Measurements from ENCODE around the gene GNMT. TPM values are rescaled to one million over a fixed set of nuclear protein-coding genes. Genes with fewer than 3 reads are reported as not detected.

Gene GNMT
- total RNA-seq, 1 donor from 2014 or later: 0.59 TPM

- H3K4me1 Mint-ChIP-seq (ENCODE audit: unreplicated experiment): peaks cover 4% of the 10 kb centered on the region
- peaks cover 7% of the 10 kb centered on the region for H3K36me3 Mint-ChIP-seq (ENCODE audit: low read depth, unreplicated experiment)
- TF ChIP-seq, protein P1, sequence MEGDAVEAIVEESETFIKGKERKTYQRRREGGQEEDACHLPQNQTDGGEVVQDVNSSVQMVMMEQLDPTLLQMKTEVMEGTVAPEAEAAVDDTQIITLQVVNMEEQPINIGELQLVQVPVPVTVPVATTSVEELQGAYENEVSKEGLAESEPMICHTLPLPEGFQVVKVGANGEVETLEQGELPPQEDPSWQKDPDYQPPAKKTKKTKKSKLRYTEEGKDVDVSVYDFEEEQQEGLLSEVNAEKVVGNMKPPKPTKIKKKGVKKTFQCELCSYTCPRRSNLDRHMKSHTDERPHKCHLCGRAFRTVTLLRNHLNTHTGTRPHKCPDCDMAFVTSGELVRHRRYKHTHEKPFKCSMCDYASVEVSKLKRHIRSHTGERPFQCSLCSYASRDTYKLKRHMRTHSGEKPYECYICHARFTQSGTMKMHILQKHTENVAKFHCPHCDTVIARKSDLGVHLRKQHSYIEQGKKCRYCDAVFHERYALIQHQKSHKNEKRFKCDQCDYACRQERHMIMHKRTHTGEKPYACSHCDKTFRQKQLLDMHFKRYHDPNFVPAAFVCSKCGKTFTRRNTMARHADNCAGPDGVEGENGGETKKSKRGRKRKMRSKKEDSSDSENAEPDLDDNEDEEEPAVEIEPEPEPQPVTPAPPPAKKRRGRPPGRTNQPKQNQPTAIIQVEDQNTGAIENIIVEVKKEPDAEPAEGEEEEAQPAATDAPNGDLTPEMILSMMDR (IDR thresholded peaks at IDR 0.05; ENCODE audit: unreplicated experiment): no peak
- DNase-seq (ENCODE audit: low spot score): no peak
- no peaks in the 10 kb centered on the region for H3K9me3 Mint-ChIP-seq (ENCODE audit: unreplicated experiment)
- peaks cover 5% of the 10 kb centered on the region for H3K27me3 Mint-ChIP-seq (ENCODE audit: unreplicated experiment)
- no peak overlapping the region for H3K27ac Mint-ChIP-seq (ENCODE audit: unreplicated experiment)
- H3K4me3 Mint-ChIP-seq (ENCODE audit: unreplicated experiment): no peak overlapping the region
These were observed 8.2 kb downstream of the GNMT start for GRCh38 chr6:42968783-42969182.

DNA sequence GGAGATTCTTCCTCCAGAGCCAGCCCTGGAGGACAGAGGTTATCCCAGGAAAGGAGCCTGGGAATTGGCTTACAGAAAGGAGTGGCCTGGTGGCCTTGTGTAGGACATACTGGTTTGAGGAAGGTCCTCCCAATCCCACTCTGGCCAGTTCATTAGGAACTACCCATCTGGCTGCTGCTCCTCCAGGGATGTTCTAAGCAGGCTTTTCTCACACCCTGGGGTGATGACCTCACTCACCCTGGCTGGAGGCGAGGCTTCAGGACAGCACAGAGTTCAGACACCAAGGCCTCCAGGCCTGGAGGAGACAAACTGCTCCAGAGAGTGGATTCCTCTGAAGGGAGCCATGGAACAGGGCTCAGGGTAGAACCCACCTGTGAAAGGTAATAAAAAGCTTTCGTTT, 8.9 kb downstream of the GNMT start:
- no peak for DNase-seq (ENCODE audit: low spot score)
- Mint-ChIP-seq H3K4me3 (ENCODE audit: unreplicated experiment) (no peak overlapping the region), H3K4me1 (ENCODE audit: unreplicated experiment) (peaks cover 7% of the 10 kb centered on the region), H3K27me3 (ENCODE audit: unreplicated experiment) (peaks cover 5% of the 10 kb centered on the region), H3K36me3 (ENCODE audit: low read depth, unreplicated experiment) (peaks cover 7% of the 10 kb centered on the region), H3K27ac (ENCODE audit: unreplicated experiment) (no peak overlapping the region), H3K9me3 (ENCODE audit: unreplicated experiment) (no peaks in the 10 kb centered on the region)
- TF ChIP-seq, protein P1 (IDR thresholded peaks at IDR 0.05; ENCODE audit: unreplicated experiment): no peak

DNA sequence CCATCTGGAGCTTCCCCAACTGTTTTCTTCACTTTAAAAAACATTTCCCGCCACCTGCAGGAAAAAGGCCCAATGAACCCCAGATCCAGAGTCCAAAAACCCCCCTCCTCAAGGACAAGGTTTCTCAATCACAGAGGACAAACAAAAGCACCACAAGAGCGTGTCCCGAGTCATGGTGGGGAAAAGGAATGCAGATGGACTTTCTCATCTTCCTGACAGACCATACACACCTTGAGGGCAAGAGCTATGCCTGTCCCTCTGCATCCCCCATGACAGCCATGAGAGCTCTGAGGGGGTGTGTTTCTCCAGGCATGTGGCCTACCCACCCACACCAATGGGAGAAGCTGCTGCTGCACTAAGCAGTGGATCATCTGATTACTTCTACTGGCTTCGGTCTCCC, 9.4 kb downstream of the GNMT start:
- no peak for DNase-seq (ENCODE audit: low spot score)
- H3K9me3 Mint-ChIP-seq (ENCODE audit: unreplicated experiment): no peaks in the 10 kb centered on the region
- peaks cover 5% of the 10 kb centered on the region for H3K27me3 Mint-ChIP-seq (ENCODE audit: unreplicated experiment)
- no peak overlapping the region for H3K27ac Mint-ChIP-seq (ENCODE audit: unreplicated experiment)
- TF ChIP-seq, protein P1 (IDR thresholded peaks at IDR 0.05; ENCODE audit: unreplicated experiment): no peak
- no peak overlapping the region for H3K4me3 Mint-ChIP-seq (ENCODE audit: unreplicated experiment)
- H3K4me1 Mint-ChIP-seq (ENCODE audit: unreplicated experiment): peaks cover 7% of the 10 kb centered on the region
- H3K36me3 Mint-ChIP-seq (ENCODE audit: low read depth, unreplicated experiment): peaks cover 3% of the 10 kb centered on the region

DNA sequence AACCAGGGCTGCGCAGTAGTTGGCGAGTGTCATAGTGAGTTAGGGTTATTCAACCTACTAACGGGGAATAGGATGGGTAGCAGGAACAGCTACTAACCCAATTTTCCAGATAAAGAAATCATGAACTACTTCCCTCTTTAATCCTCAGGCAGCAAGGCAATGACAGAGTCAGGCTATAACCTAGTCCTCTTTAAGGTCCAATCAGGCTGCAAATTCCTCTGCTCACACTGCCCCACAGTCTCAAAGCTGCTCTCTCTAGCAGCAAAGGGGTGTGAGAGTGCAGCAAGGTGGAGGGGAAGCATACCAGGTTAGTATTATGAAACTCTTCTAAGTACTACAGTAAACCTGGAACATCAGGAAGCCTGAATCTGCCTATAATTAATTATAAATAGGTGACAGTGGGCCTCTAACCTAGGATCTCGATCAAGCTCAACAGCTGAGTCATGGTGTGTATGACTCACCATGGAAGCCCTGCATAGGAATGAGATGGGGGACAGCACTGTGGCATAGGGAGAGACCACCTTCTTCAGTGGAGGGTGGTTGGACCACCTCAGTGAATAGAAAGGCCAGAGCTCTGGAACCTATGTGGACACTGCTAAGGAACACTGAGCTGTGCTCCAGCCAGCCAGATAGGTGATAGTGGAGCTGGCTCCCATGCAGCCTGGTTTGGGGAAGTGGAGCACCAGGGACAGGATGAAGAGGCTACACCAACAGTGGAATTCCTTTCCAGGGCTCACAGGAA, 10.5 kb downstream of the GNMT start:
- Mint-ChIP-seq H3K27ac (ENCODE audit: unreplicated experiment) (peak overlapping the region; percentile 7), H3K36me3 (ENCODE audit: low read depth, unreplicated experiment) (no peaks in the 10 kb centered on the region)
- DNase-seq (ENCODE audit: low spot score): no peak

More for the DNA sequence above, 10.5 kb downstream of the GNMT start:
- peaks cover 7% of the 10 kb centered on the region for H3K4me1 Mint-ChIP-seq (ENCODE audit: unreplicated experiment)
- TF ChIP-seq, protein P1 (IDR thresholded peaks at IDR 0.05; ENCODE audit: unreplicated experiment): no peak
- no peaks in the 10 kb centered on the region for H3K9me3 Mint-ChIP-seq (ENCODE audit: unreplicated experiment)
- H3K4me3 Mint-ChIP-seq (ENCODE audit: unreplicated experiment): no peak overlapping the region
- no peaks in the 10 kb centered on the region for H3K27me3 Mint-ChIP-seq (ENCODE audit: unreplicated experiment)

All from endothelial cell (in vitro differentiated cells).